HAP-1 (cell line): ENCODE measurements around the gene PPM1D.
"Not testable (repeated sequence)": the region's sequence is repeated elsewhere in the genome, so short reads cannot be mapped to it uniquely, and the experiment has no call there.

Experiments
- DNase-seq, 2 experiments: peaks; one replicate each; pipeline ENCODE4 v3.0.0-alpha.2; 2016 to 2020; ENCODE audit warnings: low spot score in 2 of 2
- H3K27me3 ChIP-seq: fragments of 250-450 bp; sonication (Bioruptor Pico); 2 replicates; pipeline ENCODE4 v1.5.1; 2020; ENCODE audit warnings: low read depth, mild to moderate bottlenecking, moderate library complexity
- H3K36me3 ChIP-seq: fragments of 250-450 bp; sonication (Bioruptor Pico); replicated peaks from 2 replicates; pipeline ENCODE4 v1.5.1; 2020; ENCODE audit warnings: mild to moderate bottlenecking
- H3K4me1 ChIP-seq: fragments of 250-450 bp; sonication (Bioruptor Pico); 2 replicates; pipeline ENCODE4 v1.5.1; 2020; ENCODE audit warnings: mild to moderate bottlenecking
- H3K4me3 ChIP-seq: fragments of 250-450 bp; sonication (Bioruptor Pico); 2 replicates; pipeline ENCODE4 v1.5.1; 2020; ENCODE audit warnings: mild to moderate bottlenecking, moderate library complexity
- H3K9me3 ChIP-seq: fragments of 250-450 bp; sonication (Bioruptor Pico); 2 replicates; pipeline ENCODE4 v1.5.1; 2020; ENCODE audit warnings: mild to moderate bottlenecking, moderate library complexity
- in situ Hi-C: fragments of 300-500 bp; cut with MboI; formaldehyde crosslinking; loops from 3 replicates; pipeline ENCODE4 v1.14.3; 2020; ENCODE audit warnings: low sequenced_read_pairs, inconsistent platforms, mixed read lengths

The PPM1D gene

GRCh38 chr17:60641810-60642220 is 41.8 kb downstream of the PPM1D start:
- Histone ChIP-seq H3K4me3 (no peak overlapping the region), H3K4me1 (peaks cover 9% of the 10 kb centered on the region), H3K36me3 (peaks cover 4% of the 10 kb centered on the region), H3K9me3 (no peaks in the 10 kb centered on the region), H3K27me3 (no peaks in the 10 kb centered on the region)
- peak; percentile 83 to 87 for DNase-seq
- in situ Hi-C loops: loop anchor here (25.0 kb wide), 1 partner anchor 505 kb away; the partner anchor contains the start of gene CA4

DNA sequence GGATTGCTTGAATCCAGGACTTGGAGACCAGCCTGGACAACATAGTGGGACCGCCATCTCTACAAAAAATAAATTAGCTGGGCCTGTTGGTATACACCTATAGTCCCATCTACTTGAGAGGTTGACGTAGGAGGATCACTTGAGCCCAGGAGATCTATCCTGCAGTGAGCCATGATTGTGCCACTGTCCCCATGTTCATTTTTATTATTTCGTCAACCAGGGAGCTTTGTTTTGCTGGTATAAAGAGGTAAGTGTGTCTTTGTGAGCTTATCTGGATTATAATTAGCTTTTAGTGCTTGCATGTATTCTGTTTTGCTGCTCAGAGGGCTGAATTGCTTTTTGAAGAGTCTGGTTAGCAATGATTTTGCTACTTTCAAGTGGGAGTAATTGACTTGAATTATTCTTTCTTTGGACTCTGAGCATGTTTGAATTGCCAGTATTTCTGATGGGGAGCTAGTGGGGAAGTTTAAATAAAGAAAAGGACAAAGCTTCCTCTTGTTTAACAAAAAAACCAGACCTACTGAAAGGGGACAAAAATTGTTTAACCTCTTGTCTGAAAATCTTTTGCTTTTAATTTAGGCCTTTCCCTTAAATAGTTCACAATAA is 46.0 kb downstream of the PPM1D start:
- DNase-seq: peak in 1 of 2 experiments; percentile 32
- no peak overlapping the region for H3K4me3 ChIP-seq
- no peaks in the 10 kb centered on the region for H3K9me3 ChIP-seq
- H3K4me1 ChIP-seq: peaks cover 9% of the 10 kb centered on the region
- H3K36me3 ChIP-seq: peaks cover 10% of the 10 kb centered on the region; the same call in 1 of the 2 replicates
- in situ Hi-C loops: loop anchor here (25.0 kb wide), 1 partner anchor 509 kb away; the partner anchor contains the start of gene CA4
- no peaks in the 10 kb centered on the region for H3K27me3 ChIP-seq

DNA sequence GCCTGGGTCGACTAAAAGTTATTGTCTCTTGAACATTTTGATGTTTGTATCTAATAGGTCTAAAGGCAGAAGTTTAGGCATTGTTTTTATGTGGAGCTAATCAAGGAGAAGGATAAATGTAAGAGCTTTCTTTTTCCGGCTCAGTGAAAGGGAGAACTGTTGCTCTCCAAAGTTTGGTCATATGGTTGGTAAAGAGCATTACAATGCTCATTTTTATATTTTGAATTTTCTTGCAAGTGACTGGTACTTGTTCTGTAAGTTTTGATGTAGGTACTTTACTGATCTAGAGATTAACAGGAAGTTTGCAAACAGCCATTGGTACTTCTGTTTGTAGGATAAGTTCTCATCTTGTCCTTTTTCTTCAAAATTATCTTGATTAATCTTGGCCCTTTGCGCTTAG is 46.7 kb downstream of the PPM1D start:
- no peak overlapping the region for H3K4me3 ChIP-seq

DNA sequence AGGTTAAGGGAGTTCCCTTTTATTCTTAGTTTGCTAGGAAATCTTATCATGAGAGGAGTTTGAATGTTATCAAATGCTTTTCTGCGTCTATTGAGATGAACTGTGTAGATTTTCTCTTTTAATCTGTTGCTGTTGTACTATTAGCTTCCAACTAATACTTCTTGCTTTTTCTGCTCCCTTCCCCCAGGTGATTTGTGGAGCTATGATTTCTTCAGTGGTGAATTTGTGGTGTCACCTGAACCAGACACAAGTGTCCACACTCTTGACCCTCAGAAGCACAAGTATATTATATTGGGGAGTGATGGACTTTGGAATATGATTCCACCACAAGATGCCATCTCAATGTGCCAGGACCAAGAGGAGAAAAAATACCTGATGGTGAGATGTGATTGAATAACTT is 47.7 kb downstream of the PPM1D start:
- in situ Hi-C loops: loop anchor here (25.0 kb wide), 1 partner anchor 510 kb away; the partner anchor contains the start of gene CA4

More for the DNA sequence above, 46.7 kb downstream of the PPM1D start:
- peaks cover 12% of the 10 kb centered on the region; the same call in 1 of the 2 replicates for H3K36me3 ChIP-seq
- H3K27me3 ChIP-seq: no peaks in the 10 kb centered on the region
- H3K9me3 ChIP-seq: no peaks in the 10 kb centered on the region
- in situ Hi-C loops: loop anchor here (25.0 kb wide), 1 partner anchor 509 kb away; the partner anchor contains the start of gene CA4
- peaks cover 9% of the 10 kb centered on the region for H3K4me1 ChIP-seq
- no peak for DNase-seq

DNA sequence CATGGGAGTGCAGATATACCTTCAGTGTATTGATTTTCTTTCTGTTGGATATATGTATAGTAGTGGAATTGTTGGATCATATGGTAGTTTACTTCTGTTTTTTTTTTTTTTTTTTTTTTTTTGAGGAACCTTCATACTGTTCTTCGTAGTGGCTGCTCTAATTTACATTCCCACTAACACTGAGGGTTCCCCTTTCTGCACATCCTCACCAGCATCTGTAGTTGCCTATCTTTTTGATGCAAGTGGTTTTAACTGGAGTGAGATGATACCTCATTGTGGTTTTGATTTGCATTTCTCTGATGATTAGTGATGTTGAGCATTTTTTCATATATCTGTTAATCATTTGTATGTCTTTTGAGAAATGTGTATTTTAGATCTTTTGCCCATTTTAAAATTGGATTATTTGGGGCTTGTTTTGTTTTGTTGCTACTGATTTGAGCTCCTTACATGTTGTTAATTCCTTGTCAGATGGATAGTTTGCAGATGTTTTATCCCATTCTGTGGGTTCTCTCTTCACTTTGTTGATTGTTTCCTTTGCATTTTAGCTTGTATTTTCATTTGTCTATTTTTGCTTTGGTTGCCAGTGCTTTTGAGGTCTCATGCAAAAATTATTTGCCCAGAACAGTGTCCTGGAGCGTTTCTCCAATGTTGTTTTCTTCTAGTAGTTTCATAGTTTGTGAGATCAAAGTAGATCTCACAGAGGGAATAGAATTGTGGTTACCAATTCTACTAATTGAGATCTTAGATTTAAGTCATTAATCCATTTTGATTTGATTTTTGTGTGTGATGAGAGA is 52.7 kb downstream of the PPM1D start:
- no peaks in the 10 kb centered on the region for H3K9me3 ChIP-seq
- peaks cover 16% of the 10 kb centered on the region for H3K36me3 ChIP-seq
- no peak for DNase-seq
- in situ Hi-C loops: no loop called here
- H3K4me1 ChIP-seq: peaks cover 4% of the 10 kb centered on the region; the same call in 1 of the 2 replicates
- H3K27me3 ChIP-seq: no peaks in the 10 kb centered on the region
- no peak overlapping the region for H3K4me3 ChIP-seq

More for the DNA sequence above, 47.7 kb downstream of the PPM1D start:
- DNase-seq: no peak
- Histone ChIP-seq H3K4me1 (peaks cover 9% of the 10 kb centered on the region), H3K27me3 (no peaks in the 10 kb centered on the region), H3K4me3 (no peak overlapping the region), H3K9me3 (no peaks in the 10 kb centered on the region), H3K36me3 (peaks cover 13% of the 10 kb centered on the region; the same call in 1 of the 2 replicates)

DNA sequence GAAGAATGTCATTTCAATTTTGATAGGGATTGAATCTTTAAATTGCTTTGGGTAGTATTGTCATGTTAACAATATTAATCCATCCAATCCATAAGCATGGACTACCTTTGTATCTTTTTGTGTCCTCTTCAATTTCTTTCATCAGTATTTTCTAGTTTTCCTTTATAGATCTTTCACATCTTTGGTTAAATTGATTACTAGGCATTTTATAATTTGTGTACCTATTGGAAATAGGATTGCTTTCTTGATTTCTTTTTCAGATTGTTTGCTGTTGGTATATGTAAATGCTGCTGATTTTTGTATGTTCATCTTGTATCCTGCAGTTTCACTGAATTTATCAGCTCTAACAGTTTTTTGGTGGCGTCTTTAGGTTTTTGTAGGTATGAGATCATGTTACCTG is 53.6 kb downstream of the PPM1D start:
- H3K4me3 ChIP-seq: no peak overlapping the region
- H3K4me1 ChIP-seq: peaks cover 4% of the 10 kb centered on the region; the same call in 1 of the 2 replicates
- peaks cover 16% of the 10 kb centered on the region for H3K36me3 ChIP-seq
- no peaks in the 10 kb centered on the region for H3K27me3 ChIP-seq
- H3K9me3 ChIP-seq: no peaks in the 10 kb centered on the region
- in situ Hi-C loops: no loop called here
- DNase-seq: no peak

GRCh38 chr17:60656499-60656898 is 56.5 kb downstream of the PPM1D start:
- H3K36me3 ChIP-seq: peaks cover 9% of the 10 kb centered on the region
- H3K4me1 ChIP-seq: peaks cover 4% of the 10 kb centered on the region; the same call in 1 of the 2 replicates
- H3K27me3 ChIP-seq: no peaks in the 10 kb centered on the region
- in situ Hi-C loops: no loop called here
- no peak for DNase-seq
- no peaks in the 10 kb centered on the region for H3K9me3 ChIP-seq
- no peak overlapping the region for H3K4me3 ChIP-seq

GRCh38 chr17:60659156-60659555 is 59.2 kb downstream of the PPM1D start:
- in situ Hi-C loops: no loop called here
- no peak for DNase-seq
- H3K4me1 ChIP-seq: no peaks in the 10 kb centered on the region
- H3K9me3 ChIP-seq: no peaks in the 10 kb centered on the region
- no peak overlapping the region for H3K4me3 ChIP-seq
- H3K27me3 ChIP-seq: no peaks in the 10 kb centered on the region
- H3K36me3 ChIP-seq: peaks cover 6% of the 10 kb centered on the region

DNA sequence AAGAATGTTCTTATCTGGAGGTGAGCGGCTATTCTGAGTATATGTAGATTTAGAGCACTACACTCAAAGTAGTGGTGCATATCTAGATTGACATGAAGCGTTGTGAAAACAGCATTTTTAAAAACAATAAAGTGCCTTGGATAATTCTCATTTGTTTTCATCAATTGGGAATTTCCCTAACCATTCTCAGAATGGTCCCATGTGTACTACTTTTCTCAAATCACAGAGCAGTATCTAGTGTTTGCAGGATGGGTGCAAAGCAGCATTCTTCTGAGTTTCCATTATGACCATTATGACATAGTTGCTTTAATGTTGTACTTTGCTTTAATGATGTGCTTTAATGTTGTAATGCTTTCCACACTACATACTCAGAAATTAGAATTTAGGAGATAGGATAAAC is 61.5 kb downstream of the PPM1D start:
- in situ Hi-C loops: no loop called here
- no peaks in the 10 kb centered on the region for H3K27me3 ChIP-seq
- no peak overlapping the region for H3K4me3 ChIP-seq
- DNase-seq: no peak
- peaks cover 6% of the 10 kb centered on the region for H3K36me3 ChIP-seq
- H3K4me1 ChIP-seq: no peaks in the 10 kb centered on the region
- H3K9me3 ChIP-seq: no peaks in the 10 kb centered on the region

DNA sequence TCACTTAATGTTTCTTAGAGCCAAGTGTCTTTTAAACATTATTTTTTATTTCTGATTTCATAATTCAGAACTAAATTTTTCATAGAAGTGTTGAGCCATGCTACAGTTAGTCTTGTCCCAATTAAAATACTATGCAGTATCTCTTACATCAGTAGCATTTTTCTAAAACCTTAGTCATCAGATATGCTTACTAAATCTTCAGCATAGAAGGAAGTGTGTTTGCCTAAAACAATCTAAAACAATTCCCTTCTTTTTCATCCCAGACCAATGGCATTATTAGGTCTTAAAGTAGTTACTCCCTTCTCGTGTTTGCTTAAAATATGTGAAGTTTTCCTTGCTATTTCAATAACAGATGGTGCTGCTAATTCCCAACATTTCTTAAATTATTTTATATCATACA is 64.0 kb downstream of the PPM1D start:
- Histone ChIP-seq H3K27me3 (no peaks in the 10 kb centered on the region), H3K4me1 (no peaks in the 10 kb centered on the region), H3K36me3 (no peaks in the 10 kb centered on the region), H3K9me3 (no peaks in the 10 kb centered on the region), H3K4me3 (no peak overlapping the region)
- DNase-seq: no peak
- in situ Hi-C loops: no loop called here

GRCh38 chr17:60665602-60666001 is 65.6 kb downstream of the PPM1D start:
- H3K36me3 ChIP-seq: no peaks in the 10 kb centered on the region
- in situ Hi-C loops: no loop called here

GRCh38 chr17:60668741-60669140 is 68.7 kb downstream of the PPM1D start:
- DNase-seq, H3K36me3 ChIP-seq, H3K27me3 ChIP-seq, in situ Hi-C loops, H3K4me1 ChIP-seq, H3K9me3 ChIP-seq, H3K4me3 ChIP-seq: not testable (repeated sequence)

More at GRCh38 chr17:60665602-60666001, 65.6 kb downstream of the PPM1D start:
- DNase-seq: no peak
- Histone ChIP-seq H3K9me3 (no peaks in the 10 kb centered on the region), H3K4me3 (no peak overlapping the region), H3K4me1 (no peaks in the 10 kb centered on the region), H3K27me3 (no peaks in the 10 kb centered on the region)

DNA sequence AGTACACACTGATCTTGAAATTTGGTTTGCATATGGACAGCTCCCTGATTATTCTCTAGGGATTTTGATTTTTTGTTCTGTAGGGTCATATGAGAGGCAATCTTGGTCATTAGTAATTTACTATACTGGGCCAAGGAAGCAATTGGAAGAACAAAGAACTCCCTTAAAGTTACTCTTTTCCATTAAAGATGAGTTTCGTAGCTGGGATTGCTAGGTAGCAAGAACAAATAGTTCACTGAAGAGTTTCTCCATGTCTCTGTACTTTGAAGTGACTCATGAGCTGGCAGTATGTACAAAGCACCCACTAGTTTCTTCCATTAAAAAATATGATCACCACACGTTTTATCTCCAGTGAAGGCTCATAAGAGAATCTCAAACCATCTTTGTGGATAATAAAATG is 71.5 kb downstream of the PPM1D start:
- H3K27me3 ChIP-seq: no peaks in the 10 kb centered on the region

GRCh38 chr17:60674637-60675036 is 74.6 kb downstream of the PPM1D start:
- H3K36me3 ChIP-seq, H3K4me3 ChIP-seq, H3K4me1 ChIP-seq, H3K9me3 ChIP-seq, H3K27me3 ChIP-seq, in situ Hi-C loops: not testable (repeated sequence)
- peak in 1 of 2 experiments; percentile 17 for DNase-seq

More for the DNA sequence above, 71.5 kb downstream of the PPM1D start:
- no peak for DNase-seq
- in situ Hi-C loops: no loop called here
- H3K4me3 ChIP-seq: no peak overlapping the region
- no peaks in the 10 kb centered on the region for H3K4me1 ChIP-seq
- no peaks in the 10 kb centered on the region for H3K9me3 ChIP-seq
- no peaks in the 10 kb centered on the region for H3K36me3 ChIP-seq
